Mesothelial cell of epicardium (in vitro differentiated cells): ENCODE data around the gene ARAF. TPM values are rescaled to one million over a fixed set of nuclear protein-coding genes. Genes with fewer than 3 reads are reported as not detected.
A peak's percentile ranks its signal among the peaks of the same experiment; 100 is the strongest.

Experiments used
- DNase-seq, 2 experiments: peaks; one replicate each; pipeline ENCODE4 v3.0.0; 2021; ENCODE audit warnings: low spot score in 2 of 2; ENCODE audit not compliant: unreplicated experiment in 2 of 2
- H3K27ac Mint-ChIP-seq: 2 replicates; pipeline ENCODE4 v1.8.0; 2021; ENCODE audit warnings: mixed read lengths
- H3K27me3 Mint-ChIP-seq: 2 replicates; pipeline ENCODE4 v1.8.0; 2021; ENCODE audit warnings: low read depth, mixed read lengths
- H3K36me3 Mint-ChIP-seq: 2 replicates; pipeline ENCODE4 v1.8.0; 2021; ENCODE audit warnings: mixed read lengths
- H3K4me1 Mint-ChIP-seq: 2 replicates; pipeline ENCODE4 v1.8.0; 2021; ENCODE audit warnings: mixed read lengths
- H3K4me3 Mint-ChIP-seq: 2 replicates; pipeline ENCODE4 v1.8.0; 2021; ENCODE audit warnings: mild to moderate bottlenecking, moderate library complexity, mixed read lengths
- H3K9me3 Mint-ChIP-seq: 2 replicates; pipeline ENCODE4 v1.8.0; 2021; ENCODE audit warnings: mixed read lengths
- CTCF ChIP-seq: fragments of 200-600 bp; sonication (generic); IDR thresholded peaks from one replicate; pipeline ENCODE4 v1.5.0; 2021; ENCODE audit warnings: antibody characterized with exemption; ENCODE audit not compliant: unreplicated experiment
- total RNA-seq: library from RNA; stranded (reverse); gene quantifications from 3 replicates; pipeline ENCODE4 v1.2.1, GENCODE V29; 2021

ARAF gene
- total RNA-seq, 1 donor from 2014 or later = 68.5 TPM

- Mint-ChIP-seq H3K27me3 (no peaks in the 10 kb centered on the region), H3K27ac (peak overlapping the region; percentile 90), H3K4me1 (peaks cover 17% of the 10 kb centered on the region), H3K9me3 (peaks cover 18% of the 10 kb centered on the region), H3K4me3 (peak overlapping the region; percentile 77), H3K36me3 (peaks cover 23% of the 10 kb centered on the region)
- no peak for TF ChIP-seq CTCF
- DNase-seq = peak in 1 of 2 experiments; percentile 64
These were observed 12.5 kb downstream of the ARAF start for GRCh38 chrX:47573341-47574075.

GRCh38 chrX:47574076-47574546, 13.1 kb downstream of the ARAF start:
- Mint-ChIP-seq H3K9me3 (peaks cover 18% of the 10 kb centered on the region), H3K27ac (no peak overlapping the region), H3K4me3 (peak overlapping the region; percentile 77), H3K4me1 (peaks cover 20% of the 10 kb centered on the region), H3K36me3 (peaks cover 21% of the 10 kb centered on the region), H3K27me3 (no peaks in the 10 kb centered on the region)
- TF ChIP-seq CTCF = no peak
- no peak for DNase-seq

- Mint-ChIP-seq H3K27ac (peak overlapping the region; percentile 53), H3K4me3 (peak overlapping the region; percentile 62), H3K9me3 (peaks cover 18% of the 10 kb centered on the region), H3K4me1 (peaks cover 21% of the 10 kb centered on the region), H3K27me3 (no peaks in the 10 kb centered on the region), H3K36me3 (peaks cover 19% of the 10 kb centered on the region)
- TF ChIP-seq CTCF = no peak
- DNase-seq = no peak
These were observed 13.7 kb downstream of the ARAF start for GRCh38 chrX:47574547-47575301.

- Mint-ChIP-seq H3K27me3 (no peaks in the 10 kb centered on the region), H3K36me3 (peaks cover 11% of the 10 kb centered on the region), H3K4me1 (peaks cover 21% of the 10 kb centered on the region), H3K4me3 (peak overlapping the region; percentile 33), H3K27ac (no peak overlapping the region), H3K9me3 (peaks cover 12% of the 10 kb centered on the region)
- TF ChIP-seq CTCF = no peak
- DNase-seq = no peak
These were observed 15.3 kb downstream of the ARAF start for GRCh38 chrX:47576021-47576898.

- Mint-ChIP-seq H3K36me3 (no peaks in the 10 kb centered on the region), H3K4me3 (no peak overlapping the region), H3K9me3 (peaks cover 6% of the 10 kb centered on the region), H3K27me3 (no peaks in the 10 kb centered on the region), H3K4me1 (peaks cover 26% of the 10 kb centered on the region), H3K27ac (no peak overlapping the region)
- DNase-seq = no peak
- TF ChIP-seq CTCF = no peak
These were observed 16.4 kb downstream of the ARAF start for GRCh38 chrX:47577424-47577823.
